ENCODE measurements around the gene SELENOW.
"Not testable (repeated sequence)": the region's sequence is repeated elsewhere in the genome, so short reads cannot be mapped to it uniquely, and the experiment has no call there.

Gene SELENOW

DNA sequence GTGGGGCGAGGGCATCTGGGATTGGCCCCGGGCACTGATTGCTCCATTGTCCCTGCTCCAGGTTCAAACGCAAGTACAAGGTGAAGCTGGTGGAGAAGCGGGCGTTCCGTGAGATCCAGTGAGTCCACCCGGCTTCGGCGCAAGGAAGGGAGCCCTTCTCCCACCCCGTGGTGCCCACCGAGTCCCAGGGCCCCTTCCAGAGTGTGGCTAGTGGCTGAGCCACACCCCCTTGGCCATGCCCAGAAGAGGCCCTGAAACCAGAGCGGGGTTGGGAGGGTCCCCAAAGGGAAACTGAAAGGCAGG, 21.9 kb upstream of the SELENOW start:
- in situ Hi-C loops (cut with MboI; ENCODE audit: low sequenced_read_pairs): no loop called here

DNA sequence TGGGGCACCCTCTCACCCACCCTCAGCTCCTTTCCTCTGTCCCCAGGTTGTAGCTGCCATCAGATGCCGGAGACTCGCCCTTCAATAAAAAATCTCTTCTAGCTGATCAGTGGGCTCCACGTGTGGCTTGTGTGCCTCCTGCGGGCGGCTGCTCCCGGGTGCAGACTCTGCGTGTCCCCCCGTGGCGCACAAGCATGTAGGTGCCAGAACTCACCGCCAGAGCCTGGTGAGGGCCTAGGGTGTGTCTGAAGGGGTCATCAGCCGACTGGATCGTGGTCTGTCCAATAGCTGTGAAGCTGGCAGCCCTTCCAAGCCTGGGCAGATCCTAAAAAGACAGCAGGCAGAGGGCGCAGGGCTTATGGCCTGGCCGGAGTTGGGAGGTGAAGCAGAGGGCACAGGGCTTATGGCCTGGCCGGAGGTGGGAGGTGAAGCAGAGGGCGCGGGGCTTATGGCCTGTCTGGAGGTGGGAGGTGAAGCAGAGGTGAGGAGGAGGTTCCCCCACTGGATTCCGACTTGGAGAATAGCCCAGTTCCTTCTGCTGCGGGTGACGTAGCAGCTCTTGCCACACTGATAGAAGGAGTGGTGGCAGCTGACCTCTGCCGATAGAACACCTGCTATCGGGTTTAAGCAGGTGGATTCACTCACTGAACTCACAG, 21.4 kb upstream of the SELENOW start:
- in situ Hi-C loops (cut with MboI; ENCODE audit: low sequenced_read_pairs): no loop called here

DNA sequence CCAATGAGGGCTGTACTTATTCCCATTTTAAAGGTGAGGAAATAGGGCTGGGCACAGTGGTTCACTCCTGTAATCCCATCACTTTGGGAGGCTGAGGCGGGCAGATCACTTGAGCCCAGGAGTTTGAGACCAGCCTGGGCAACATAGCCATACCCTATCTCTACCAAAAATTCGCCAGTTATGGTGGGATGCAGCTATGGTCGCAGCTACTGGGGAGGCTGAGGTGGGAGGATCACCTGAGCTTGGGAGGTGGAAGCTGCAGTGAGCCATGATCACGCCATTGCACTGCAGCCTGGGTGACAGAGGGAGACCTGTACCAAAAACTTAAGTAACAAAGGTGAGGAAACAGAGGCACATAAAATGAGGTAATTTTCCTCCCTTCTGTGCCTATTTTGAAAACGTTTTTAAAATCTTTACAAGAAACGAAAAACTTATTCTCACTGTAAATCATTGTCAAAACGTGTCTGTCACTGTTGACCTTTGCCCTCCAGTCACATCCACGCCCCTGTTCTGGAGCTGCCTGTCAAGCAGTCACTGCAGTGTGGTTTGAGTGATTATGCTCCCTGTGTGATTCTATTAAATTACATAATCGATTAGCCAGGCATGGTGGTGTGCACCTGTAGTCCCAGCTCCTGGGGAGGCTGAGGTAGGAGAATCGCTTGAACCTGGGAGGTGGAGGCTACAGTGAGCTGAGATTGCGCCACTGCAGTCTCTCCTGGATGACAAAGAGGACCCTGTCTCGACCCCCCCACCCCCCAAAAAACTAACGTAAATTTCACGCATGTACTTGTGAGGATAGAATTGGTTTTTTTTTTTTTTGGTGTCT, 20.7 kb upstream of the SELENOW start:
- in situ Hi-C loops (cut with MboI; ENCODE audit: low sequenced_read_pairs): no loop called here

DNA sequence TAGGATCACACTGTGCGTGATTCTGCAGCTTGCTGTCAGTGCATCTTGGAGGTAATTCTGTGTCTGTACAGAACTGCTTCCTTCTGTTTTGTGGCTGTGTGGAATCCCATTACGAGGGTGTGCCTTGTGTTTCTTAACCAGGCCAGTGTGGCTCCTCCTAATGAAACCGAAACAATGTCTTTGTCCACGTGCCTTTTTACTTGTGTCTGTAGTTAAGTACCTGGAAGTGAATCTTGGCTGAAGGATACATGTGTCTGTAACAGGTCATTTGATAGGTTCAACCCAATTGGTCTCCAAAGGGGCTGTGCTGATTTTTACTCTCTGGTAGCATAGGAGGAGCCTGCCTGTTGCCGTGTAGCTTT, 20.1 kb upstream of the SELENOW start:
- in situ Hi-C loops (cut with MboI; ENCODE audit: low sequenced_read_pairs): no loop called here

DNA sequence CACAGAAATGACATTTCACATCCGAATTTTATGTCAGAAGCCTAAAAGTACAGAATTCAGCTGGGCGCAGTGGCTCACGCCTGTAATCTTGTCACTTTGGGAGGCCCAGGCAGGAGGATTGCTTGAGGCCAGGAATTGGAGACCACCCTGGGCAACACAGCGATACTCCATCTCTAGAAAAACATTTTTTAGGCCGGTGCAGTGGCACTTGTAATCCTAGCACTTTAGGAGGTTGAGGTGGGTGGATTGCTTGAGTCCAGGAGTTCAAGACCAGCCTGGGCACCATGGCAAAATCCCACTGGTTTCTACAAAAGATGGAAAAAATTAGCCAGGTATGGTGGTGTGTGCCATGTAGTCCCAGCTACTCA, 17.9 kb upstream of the SELENOW start:
- in situ Hi-C loops (cut with MboI; ENCODE audit: low sequenced_read_pairs): no loop called here

DNA sequence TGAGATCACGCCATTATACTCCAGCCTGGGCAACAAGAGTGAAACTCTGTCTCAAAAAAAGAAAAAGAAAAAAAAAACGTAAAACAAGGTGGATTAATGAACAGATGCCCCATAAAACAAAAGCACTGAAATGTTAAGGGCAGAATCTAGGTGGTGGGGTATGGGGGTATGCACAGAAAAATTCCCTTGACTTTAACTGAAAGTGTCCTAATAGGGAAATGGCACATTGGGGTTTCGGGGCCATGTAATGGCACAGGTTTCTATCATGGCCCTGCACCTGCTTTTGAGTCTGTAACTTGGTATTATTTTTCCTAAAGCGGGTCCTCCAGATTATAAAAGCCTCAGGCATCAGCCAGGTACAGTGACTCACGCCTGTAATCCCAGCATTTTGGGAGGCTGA, 16.9 kb upstream of the SELENOW start:
- in situ Hi-C loops (cut with MboI; ENCODE audit: low sequenced_read_pairs): no loop called here

DNA sequence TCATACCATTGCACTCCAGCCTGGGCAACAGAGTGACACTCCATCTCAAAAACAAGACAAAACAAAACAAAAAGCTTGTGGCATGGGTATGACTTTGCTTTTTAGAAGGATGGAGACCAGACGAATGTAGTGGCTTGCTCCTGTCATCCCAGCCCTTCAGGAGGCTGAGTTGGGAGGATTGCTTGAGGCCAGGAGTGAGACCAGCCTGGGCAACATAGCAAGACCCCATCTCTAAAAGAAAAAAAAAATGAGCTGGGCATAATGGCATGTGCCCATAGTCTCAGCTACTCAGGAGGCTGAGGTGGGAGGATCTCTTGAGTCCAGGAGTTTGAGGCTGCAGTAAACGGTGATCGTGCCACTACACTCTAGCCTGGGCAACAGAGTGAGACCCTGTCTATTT, 16.4 kb upstream of the SELENOW start:
- in situ Hi-C loops (cut with MboI; ENCODE audit: low sequenced_read_pairs): no loop called here

DNA sequence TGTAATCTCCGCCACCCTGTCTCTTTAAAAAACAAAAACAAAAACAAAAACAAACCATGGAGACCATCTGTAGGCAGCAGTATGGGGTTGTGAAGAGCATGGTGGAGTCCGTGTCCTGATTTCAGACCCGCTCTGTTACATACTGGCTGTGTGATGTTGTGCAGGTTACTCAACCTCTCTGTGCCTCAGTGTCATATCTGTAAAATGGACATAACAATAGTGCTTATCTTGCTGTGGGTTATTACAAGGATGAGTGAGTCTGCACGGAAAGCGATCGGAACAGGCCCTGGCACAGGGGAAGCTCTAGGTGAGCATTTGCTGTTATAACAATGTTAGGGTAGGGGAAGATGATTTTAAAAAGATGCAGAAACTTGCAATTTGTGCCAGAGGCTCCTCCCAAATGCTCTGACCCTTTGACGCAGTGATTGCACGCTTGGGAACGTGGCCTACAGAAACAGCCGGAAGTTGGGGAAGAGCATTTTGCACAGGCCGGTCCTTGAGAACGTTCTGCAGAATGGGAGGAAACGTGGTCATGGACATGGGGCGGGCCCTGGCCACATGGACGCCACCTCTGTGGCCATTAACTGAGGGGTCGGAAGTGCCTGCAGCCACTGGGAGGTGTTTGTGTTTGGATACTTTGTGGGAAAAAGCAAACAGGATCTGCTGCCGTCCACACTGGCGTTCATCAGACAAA, 15.7 kb upstream of the SELENOW start:
- in situ Hi-C loops (cut with MboI; ENCODE audit: low sequenced_read_pairs): no loop called here

DNA sequence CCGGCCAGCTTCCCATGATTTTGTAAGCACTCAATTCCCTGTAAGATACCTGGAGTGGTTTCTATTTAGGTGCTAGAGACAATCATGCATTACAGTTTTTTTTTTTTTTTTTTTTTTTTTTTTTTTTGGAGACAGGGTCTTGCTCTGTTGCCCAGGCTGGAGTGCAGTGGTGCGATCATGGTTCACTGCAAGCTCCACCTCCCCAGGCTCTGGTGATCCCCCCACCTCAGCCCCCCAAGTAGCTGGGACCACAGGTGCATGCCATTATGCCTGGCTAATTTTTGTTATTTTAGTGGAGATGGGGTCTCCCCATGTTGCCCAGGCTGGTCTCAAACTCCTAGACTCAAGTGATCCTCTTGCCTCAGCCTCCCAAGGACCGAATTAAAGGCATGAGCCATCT, 13.8 kb upstream of the SELENOW start:
- in situ Hi-C loops (cut with MboI; ENCODE audit: low sequenced_read_pairs): not testable (repeated sequence)

DNA sequence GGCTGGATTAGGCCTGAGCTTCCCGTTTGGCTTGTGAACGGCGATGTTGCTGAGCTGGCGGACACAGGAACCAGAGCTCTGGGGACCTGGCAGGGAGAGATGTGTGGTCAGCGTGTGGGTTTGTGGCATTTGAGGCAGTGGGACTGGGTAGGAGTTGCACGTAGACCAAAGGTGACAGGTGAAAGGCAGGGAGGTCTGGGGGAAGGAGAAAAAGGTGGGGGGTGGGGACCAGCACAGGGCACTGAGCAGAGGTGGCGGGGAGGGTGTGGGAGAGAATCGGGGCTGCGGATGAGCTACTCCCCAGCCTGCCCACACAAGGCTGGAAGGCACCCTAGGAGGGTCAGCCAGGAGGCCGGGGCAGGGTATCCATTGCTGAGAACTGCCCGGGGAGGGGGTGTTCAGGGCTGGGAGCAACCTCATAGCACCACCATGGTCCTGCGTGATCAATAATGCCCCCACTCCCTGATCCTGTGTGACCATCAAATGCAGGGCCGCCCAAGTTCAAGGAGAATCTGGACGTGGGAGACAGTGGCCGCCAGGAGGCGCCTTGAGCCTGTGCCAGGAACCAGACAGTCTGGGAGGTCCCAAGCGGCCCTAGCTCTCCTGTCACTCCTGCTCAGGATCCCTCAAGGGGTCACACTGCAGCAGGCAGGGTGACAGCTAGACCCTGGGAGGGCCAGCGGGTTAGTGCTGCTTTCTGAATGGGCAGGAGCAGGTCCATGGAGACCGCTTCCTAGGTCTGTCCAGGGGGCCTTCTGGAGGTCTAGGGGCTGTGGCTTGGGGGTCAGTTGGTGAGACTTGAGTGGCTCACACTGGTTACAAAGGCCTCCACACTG, 12.8 kb upstream of the SELENOW start:
- in situ Hi-C loops (cut with MboI; ENCODE audit: low sequenced_read_pairs): no loop called here

DNA sequence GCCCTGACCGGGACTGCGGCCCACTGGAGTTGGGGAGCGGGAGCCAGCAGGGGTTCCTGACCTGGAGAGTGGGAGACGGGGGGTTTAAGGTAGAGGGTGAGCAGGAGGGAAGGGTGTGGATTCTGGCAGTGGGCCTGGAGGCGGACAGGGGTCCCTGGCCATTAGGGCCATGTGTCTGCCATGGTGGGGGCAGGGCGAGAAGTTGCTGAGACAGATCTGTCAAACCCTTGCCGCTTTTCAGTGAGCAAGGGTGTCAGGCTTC, 12.2 kb upstream of the SELENOW start:
- in situ Hi-C loops (cut with MboI; ENCODE audit: low sequenced_read_pairs): no loop called here

DNA sequence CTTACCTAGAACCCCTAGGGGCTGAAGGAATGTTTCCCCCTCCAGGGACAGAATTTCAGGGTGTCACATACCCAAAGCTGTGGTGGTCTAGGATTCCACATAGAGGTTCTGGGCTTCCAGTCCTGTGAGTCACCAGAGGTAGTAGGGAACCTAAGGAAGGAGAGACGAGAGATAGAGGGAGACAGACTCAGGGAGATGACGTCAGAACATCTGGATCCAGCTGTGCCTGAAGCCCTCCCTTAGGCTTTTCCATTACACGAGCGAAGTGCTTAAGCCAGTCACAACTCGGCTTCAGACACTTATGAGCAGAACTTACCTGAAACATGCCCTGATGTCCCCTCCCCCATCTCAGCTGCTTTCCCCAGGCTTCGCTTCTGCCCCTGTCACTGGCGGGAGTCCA, 11.8 kb upstream of the SELENOW start:
- in situ Hi-C loops (cut with MboI; ENCODE audit: low sequenced_read_pairs): no loop called here

DNA sequence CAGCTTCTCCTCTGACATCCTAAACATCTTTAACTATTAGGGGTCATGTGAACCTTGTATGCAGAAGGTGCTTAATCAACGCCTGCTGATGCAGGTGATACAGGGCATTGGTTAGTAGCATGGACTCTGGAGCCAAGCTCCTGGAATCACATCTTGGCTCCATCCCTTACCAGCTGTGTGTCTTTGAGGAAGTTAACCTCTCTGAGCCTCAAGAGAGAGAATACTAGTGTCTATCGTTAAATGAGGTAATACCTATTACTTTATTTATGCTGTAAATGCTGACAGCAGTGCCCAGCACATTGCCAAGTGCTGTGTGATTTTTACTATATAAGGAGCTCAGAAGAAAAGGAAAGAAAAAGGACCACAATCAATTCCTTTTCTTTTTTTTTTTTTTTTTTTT, 11.2 kb upstream of the SELENOW start:
- in situ Hi-C loops (cut with MboI; ENCODE audit: low sequenced_read_pairs): no loop called here

DNA sequence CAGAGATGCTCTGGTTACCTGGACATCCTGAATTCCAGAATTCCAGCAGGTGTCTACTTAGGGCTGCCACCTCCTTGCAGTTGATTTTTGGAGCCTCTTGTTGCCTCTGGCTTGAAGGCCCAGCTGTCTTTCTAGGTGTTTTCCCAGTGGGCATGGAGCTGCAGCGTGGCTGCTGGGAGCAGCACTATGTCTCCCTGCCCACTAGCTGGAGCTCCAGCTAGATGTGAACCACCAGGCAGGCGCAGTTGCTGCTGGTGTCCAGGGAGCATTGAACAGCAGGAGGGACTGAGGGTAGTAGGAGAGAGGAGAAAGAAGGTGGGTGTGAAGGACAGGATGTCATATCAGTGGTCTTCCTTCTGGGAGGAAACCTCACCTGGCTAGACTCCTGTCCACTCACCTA, 9.9 kb upstream of the SELENOW start:
- in situ Hi-C loops (cut with MboI; ENCODE audit: low sequenced_read_pairs): no loop called here

DNA sequence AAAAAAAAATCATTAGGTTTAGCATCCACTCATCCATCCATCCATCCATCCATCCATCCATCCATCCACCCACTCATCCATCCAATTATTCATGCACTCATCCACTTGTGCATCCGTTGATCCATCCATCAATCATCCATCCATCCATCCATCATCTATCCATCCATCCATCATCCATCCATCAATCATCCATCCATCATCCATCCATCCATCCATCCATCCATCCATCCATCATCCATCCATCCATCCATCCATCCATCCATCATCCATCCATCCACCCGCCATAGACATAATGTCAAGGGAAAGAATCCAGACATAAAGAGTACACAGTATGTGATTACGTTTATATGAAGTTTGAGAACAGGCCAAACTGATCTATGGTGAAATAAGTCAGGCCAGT, 9.0 kb upstream of the SELENOW start:
- in situ Hi-C loops (cut with MboI; ENCODE audit: low sequenced_read_pairs): no loop called here

DNA sequence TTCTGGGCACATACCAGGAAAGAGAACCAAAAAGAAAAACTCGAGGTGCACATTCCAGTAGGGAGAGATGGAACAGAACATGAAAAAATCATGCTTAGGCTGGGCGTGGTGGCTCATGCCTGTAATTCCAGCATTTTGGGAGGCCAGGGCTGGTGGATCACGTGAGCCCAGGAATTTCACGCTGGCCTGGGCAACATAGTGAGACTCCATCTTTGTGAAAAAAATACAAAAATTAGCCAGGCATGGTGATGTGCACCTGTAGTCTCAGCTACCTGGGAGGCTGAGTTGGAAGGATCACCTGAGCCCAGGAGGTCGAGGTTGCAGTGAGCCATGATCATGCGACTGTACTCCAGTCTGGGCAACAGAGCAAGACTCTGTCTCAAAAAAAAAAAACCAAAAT, 7.2 kb upstream of the SELENOW start:
- in situ Hi-C loops (cut with MboI; ENCODE audit: low sequenced_read_pairs): not testable (repeated sequence)

DNA sequence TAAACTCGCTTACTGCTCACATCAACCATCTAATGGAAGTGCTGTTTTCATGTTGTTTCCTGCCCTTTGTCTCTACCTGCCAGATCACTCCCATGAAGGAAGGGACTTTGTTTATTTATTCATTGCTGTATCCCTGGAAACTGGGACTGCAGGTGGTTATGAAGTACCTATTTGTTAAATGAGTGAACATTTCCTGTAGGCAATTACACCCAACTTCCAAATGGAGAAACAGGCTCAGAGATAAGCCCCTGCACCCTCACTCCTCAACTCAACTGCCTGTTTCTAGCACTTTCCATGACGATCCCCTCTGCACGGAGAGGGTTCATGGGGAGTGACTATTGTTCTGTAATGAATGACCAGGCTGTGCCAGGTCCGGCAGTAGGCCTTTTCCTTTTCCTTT, 1.9 kb upstream of the SELENOW start:
- in situ Hi-C loops (cut with MboI; ENCODE audit: low sequenced_read_pairs): no loop called here

DNA sequence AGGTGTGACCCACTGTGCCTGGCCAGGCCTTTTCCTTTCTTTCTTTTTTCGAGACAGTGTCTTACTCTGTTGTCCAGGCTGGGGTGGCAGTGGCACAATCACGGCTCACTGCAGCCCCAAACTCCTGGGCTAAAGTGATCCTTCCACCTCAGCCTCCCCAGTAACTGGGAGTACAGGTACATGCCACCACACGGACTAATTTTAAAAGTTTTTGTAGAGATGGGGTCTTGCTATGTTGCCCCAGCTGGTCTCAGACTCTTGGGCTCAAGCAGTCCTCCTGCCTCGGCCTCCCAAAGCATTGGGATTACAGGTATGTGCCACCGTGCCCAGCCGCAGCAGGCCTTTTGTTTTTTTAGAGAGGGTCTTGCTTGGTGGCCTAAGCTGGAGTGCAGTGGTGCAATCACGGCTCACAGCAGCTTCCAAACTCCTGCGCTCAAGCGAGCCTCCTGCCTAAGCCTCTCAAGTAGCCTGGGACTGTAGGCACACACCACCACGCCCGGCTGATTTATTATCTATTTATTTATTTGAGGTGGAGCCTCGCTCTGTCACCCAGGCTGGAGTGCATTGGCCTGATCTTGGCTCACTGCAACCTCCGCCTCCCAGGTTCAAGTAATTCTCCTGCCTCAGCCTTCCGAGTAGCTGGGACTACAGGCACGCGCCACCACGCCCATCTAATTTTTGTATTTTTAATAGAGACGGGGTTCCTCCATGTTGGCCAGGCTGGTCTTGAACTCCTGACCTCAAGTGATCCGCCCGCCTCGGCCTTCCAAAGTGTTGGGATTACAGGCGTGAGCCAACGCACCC, 1.1 kb upstream of the SELENOW start:
- in situ Hi-C loops (cut with MboI; ENCODE audit: low sequenced_read_pairs): not testable (repeated sequence)

DNA sequence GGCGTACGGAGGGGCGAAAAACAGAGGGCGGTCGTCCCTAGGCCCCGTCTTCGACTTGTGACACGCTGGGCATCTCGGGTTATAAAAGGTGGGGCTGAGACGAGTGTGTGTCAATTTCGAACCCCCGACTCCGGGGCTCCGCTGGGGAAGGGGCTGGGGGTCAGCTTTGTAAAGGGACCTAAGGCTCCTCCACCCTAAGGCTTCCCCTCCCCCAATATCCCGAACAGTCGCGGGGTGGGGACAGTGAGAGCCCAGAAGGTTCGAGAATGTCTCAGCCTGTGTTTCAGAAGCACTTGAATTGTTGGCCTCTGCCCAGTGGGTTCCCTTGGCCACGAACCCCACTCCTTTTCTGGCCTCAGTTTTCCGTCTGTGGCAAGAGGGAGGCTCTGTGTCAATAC, 450 bp downstream of the SELENOW start:
- in situ Hi-C loops (cut with MboI; ENCODE audit: low sequenced_read_pairs): no loop called here

DNA sequence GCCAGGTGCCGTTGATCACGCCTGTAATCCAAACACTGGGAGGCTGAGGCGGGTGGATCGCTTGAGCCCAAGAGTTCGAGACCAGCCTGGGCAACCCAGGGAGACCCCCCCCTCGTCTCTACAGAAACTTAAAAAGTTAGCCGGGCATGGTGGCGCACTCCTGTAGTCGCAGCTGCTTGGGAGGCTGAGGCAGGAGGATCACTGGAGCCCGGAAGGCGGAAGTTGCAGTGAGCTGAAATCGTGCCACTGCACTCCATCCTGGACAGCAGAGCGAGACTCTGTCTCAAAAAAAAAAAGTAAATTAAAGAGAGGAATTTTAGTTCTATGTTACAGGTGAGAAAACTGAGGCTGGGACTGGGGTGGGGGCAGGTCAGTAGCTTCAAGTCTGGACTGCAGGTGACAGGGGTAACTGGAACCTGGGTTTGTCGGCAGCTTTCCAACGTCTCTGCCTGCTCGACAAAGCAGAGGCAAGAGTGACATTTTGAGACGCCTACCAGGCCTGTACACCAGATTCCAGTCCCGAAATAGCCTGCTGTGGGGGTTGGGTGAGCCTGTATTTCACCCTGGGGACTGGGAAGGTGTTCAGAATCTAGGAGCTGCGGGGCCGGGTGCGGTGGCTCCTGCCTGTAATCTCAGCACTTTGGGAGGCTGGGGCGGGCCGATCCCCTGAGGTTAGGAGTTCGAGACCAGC, 1.2 kb downstream of the SELENOW start:
- in situ Hi-C loops (cut with MboI; ENCODE audit: low sequenced_read_pairs): no loop called here

DNA sequence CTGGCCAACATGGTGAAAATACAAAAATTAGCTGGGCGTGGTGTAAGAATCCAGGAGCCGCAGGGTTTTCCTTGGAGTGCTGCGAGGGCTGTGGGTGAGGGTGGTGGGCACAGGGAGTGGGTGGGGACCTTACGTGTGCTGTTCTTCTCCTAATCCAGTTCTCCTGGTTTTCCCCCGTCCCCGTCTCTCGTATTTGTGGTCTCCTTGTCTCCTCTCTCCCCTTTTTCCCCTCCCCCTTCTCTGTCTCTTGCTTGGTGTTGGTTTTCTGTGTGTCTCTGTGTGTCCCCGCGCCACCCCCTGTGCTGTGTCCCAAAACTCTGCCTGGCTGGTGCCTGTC, 1.7 kb downstream of the SELENOW start:
- in situ Hi-C loops (cut with MboI; ENCODE audit: low sequenced_read_pairs): no loop called here
